HL-60/S4 treated with retinoic acid at 250 ng/mL for 4 days and 3 days (cell line): Measurements from ENCODE around the gene KCNG2.
"Not testable (repeated sequence)": the region's sequence is repeated elsewhere in the genome, so short reads cannot be mapped to it uniquely, and the experiment has no call there.

Source experiments
- in situ Hi-C: fragments of 300-500 bp; cut with MboI; formaldehyde crosslinking; loops from 2 replicates; pipeline ENCODE4 v1.7.0; 2022; ENCODE audit warnings: low sequenced_read_pairs

Gene KCNG2, protein sequence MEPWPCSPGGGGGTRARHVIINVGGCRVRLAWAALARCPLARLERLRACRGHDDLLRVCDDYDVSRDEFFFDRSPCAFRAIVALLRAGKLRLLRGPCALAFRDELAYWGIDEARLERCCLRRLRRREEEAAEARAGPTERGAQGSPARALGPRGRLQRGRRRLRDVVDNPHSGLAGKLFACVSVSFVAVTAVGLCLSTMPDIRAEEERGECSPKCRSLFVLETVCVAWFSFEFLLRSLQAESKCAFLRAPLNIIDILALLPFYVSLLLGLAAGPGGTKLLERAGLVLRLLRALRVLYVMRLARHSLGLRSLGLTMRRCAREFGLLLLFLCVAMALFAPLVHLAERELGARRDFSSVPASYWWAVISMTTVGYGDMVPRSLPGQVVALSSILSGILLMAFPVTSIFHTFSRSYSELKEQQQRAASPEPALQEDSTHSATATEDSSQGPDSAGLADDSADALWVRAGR

DNA sequence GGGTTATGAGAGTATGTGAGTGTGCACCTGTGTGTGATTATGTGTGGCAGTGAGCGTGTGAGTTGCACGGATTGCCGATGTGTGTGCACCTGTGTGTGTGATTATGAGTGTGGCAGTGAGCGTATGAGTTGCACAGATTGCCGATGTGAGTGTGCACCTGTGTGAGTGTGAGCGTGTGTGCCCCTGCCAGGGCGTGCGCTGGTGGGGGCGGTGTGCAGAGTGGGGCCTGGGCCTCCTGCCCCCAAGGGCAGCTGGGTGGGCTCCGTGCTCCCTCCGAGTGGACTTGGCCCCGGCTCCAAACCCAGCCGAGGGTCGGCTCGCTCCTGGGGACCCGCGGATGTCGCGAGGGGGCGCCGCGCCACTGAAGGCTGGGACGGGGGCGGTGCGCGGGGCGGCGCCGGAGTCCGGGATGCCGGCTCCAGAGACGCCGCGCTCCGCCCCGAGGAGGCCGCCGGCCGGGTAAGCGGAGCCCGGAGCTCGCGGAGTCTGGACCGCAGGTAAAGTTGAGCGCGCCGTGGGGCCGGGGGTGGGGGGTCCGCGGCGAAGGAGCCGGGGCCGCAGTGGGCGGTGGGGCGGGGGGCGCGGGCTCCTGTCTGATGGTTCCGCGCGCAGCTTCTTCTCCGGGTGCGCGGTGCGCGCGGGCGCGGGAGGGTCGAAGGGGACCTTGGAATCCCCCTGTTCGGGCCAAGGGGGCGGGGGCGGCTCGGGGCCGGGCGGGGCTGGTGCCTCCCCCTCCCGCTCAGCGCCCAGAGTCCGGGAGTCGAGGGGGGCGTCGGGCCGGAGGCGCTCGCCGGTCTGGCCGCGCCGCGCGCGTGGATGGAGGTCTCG is at the start of gene KCNG2:
KCNG2 (plus strand) TSS at position 421 of the 828 bp plus-strand sequence. CDS start 65,730 bp downstream, outside the sequence.
- in situ Hi-C loops = no loop called here

DNA sequence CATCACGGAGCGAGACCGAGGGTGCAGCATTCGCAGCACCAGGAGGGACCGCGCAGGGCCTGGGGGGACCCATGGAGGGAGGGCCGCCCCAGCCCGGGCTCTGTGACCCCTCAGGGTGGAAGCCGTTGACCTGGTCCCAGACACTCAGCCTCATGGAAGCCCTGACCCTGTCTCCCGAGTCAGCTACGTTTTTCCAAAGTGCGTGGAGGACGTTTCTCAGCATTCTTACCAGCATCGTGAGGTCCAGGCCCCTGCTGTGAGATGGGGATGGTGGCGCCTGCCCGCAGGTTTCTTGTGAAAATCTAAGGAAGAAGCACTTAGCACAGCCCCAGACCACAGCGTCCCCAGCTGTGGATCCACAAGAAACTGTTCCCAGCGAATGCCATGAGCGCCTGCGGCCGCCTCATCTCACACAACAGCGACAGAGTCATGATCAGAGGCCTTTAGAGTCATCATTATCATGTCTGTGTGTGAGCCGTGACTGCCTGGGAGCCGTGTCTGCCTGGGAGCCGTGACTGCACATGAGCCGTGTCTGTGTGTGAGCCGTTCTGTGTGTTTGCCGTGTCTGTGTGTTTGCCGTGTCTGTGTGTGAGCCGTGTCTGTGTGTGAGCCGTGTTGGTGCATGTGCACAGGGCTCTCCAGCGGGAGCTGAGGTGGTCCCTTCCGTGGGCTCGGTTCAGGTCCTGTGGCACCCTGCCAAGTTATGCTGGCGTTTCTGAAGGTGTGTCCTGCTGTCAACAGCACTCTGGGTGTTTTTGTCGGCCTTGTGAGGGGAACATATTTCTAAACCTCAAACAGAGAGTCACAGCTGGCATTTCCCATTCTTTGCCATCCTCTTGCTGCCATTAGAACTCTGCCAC is 49.2 kb upstream of the KCNG2 start:
- in situ Hi-C loops = no loop called here

DNA sequence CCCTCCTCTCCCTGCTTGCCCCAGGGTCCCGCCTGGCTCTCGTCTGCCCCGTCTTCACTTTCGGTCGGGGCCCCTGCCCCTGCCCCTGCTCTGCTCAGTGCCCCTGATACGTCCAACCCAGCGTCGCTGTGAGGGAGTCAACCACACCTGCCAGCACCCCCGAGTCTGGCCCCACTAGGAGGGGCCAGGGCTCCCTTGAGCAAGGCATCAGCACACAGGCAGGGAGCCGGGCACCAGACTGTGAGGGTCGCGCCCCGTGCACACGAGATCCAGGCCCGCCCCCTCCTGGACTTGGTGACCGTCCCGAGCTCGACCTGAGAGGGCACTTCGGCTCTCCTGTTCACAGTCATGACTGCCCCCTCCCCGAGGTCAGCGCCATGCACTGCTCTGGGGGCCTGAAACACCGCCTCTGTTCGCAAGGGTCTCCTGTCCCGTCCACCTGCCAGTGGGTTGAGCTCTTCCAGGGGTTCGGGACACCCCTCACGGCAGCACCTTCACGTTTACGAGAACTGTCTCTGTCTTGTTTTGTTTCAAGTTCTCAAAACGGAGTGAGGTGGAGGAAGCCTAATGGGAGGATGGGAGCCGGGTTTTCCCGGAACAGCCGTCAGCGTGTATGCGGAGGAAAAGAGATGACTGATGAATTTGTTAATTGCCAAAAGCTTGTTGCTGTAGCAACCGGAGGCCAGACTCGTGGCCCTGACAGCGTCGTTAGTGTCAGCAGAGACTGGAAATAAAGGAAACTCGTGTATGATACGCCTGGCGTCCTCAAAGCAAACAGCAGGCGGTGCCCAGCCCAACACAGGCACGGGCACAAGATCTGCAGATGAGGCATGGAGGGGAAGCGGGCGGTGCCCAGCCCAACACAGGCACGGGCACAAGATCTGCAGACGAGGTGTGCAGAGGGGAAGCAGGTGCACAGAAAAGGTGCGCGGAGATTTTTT is 48.2 kb upstream of the KCNG2 start:
- in situ Hi-C loops = no loop called here

DNA sequence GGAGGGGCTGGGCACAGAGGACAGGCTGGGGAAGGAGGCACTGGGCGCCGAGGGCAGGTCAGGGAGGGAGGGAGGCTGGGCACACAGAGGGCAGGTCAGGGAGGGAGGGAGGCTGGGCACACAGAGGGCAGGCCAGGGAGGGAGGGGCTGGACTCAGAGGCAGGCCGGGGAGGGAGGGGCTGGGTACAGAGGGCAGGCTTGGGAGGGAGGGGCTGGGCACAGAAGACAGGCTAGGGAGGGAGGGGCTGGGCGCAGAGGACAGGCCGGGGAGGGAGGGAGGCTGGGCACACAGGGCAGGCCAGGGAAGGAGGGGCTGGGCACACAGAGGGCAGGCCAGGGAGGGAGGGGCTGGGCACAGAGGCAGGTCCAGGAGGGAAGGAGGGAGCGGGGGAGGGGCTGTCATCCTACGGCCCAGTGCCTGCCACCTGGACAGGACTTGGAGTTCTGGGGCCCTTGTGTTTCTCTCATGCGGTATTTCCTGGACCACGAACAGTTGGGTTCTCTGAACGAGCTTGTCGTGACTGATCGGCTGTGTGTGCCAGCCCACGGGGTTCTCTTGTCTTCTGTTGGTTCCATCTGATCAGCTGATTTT is 46.7 kb upstream of the KCNG2 start:
- in situ Hi-C loops = no loop called here

DNA sequence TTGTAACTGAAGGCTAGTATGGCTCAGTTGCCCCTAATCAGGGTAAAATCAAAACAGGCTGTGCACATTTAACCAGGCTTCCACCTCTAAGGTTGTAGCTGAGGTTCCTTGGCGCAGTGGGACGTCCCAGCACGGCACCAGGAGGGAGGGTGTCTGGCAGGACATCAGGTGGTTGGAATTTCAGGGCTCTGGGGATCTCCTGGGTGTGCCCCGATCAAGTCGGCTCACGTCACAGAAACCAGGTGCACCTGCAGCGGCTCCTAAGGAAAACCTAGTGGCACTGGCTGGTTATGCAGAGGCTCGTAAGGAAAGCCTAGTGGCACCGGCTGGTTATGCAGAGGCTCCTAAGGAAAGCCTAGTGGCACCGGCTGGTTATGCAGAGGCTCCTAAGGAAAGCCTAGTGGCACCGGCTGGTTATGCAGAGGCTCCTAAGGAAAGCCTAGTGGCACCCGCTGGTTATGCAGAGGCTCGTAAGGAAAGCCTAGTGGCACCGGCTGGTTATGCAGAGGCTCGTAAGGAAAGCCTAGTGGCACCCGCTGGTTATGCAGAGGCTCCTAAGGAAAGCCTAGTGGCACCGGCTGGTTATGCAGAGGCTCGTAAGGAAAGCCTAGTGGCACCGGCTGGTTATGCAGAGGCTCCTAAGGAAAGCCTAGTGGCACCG is 45.7 kb upstream of the KCNG2 start:
- in situ Hi-C loops = not testable (repeated sequence)

DNA sequence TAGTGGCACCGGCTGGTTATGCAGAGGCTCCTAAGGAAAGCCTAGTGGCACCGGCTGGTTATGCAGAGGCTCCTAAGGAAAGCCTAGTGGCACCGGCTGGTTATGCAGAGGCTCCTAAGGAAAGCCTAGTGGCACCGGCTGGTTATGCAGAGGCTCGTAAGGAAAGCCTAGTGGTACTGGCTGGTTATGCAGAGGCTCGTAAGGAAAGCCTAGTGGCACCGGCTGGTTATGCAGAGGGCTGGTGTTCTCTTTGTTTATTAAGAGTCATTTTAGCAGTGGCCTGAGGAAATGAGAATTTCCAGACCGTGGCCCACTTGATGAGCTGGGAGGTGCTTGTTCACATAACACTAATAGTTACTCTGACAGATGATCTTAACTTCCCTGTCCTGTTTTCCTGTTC is 44.8 kb upstream of the KCNG2 start:
- in situ Hi-C loops = not testable (repeated sequence)

DNA sequence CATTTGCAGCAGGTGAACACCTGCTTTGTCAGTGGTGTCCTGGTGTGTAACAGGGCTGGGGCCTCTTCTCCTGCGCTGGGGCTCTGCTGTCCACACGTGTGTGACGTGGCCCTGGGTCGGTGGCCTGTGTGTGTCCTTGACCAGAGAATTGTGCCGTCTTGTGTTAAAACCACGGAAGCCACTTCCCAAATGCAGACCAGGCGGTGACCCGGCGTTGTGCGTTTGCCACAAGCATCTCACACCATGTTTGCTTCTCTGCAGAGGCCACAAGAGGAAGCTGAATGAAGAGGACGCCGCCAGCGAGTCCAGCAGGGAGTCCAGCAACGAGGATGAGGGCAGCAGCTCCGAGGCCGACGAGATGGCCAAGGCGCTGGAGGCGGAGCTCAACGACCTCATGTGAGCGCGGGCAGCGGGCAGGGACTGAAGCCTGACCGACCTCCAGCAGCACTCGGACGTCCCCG is 44.3 kb upstream of the KCNG2 start:
- in situ Hi-C loops = no loop called here

DNA sequence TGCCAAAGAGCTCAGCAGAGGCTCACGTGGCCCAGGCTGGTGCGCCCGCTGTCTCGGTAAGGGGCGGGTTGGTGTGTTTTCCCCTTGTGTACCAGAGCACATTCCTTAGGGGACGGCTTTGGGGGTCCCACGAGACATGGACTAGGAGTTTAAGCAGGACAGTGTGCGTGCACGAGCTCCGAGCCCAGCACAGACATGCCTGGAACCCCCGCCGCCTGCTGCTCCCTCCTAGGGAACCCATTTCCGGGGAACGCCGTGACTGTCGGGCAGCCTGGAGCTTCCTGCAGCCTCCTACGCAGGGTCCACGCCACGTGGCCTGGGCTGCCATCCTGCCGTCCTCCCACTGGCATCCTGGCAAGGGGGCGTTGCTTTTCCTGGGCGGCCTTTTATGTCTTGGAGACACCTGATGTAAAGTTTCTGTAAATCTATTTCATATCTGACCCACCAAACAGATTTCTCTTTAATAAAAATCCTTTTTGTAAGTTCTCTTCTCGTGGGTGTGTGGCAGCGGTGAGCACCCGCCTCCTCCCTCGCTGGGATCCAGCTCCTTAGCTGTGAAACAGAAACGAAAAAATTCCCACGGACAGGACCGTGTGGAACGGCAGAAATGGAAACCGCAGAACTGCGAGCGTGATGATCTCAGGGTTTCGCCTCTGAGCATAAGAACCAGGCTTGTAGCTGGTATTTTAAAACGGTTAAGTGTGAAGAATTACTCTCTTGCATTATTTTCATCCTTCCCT is 43.5 kb upstream of the KCNG2 start:
- in situ Hi-C loops = no loop called here

DNA sequence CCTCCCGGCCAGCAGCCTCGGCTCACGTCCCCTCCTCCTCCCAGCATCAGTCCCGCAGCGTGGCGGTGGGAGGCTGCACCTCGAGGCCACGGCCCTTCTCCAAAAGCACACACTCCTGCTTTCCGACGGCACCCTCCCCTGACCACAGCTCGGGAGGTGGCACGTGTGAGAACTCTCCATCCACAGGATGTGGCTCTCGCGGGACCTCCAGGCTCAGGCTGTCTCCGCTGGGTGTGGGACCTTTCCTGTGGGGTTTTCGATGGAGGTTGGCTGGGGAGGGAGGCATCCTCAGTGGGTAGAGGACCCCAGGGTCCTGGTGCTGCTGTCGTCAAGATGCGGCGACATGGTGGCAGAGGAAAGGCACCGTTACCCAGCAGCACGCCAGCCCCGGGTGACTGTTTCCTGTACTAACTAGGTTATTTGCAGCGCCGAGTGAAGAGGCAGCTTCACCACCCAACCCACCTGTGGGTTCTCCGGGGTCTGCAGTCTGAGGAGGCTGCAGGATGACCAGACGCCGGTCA is 42.8 kb upstream of the KCNG2 start:
- in situ Hi-C loops = no loop called here

DNA sequence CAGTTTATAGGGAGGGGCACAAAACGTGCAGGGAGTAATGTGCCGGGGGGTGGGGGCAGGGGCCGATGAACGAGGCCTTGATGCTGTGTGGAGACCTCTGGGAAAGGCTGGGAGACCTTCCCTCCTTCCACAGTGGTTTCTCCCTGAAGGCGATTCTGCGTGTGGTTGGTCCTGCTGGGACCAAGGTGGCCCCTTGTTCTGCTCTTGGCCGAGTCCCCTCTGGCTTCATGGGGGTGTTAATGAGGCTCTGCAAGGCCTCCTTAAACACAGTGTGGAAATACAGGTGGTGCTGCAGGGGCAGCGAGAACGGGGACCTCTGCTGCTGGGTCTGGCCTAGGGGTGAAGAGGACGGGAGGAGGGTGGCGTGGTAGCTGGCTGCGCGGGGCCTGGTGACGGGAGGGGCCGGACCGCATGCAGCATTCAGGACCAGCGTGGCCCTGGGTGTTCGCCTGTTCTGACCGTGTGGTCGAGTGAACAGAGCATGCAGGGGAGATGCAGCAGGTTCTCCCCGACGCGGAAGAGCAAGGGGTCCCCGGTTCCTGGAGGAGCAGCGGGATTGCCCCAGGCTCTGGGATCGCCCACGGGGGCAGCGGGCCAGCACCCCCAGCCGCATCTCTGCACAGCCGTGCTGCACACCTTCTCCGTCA is 42.1 kb upstream of the KCNG2 start:
- in situ Hi-C loops = no loop called here

DNA sequence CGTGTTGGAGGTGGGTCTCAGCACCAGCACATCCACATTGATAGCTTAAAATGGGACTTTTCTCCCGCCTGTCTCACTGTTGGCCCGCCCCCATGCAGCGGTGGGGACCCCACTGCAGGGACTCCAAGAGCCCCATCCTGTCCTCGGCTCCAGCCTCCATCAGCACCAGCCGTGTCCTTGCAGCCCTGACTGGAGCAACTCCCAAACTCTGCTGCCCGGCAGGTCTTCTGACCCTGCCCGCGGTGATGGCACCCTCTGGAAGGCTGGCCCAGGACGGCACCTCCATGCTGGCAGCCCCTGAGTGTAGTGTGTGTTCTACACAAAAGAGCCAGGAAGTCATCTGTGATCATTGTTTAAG is 41.6 kb upstream of the KCNG2 start:
- in situ Hi-C loops = no loop called here

DNA sequence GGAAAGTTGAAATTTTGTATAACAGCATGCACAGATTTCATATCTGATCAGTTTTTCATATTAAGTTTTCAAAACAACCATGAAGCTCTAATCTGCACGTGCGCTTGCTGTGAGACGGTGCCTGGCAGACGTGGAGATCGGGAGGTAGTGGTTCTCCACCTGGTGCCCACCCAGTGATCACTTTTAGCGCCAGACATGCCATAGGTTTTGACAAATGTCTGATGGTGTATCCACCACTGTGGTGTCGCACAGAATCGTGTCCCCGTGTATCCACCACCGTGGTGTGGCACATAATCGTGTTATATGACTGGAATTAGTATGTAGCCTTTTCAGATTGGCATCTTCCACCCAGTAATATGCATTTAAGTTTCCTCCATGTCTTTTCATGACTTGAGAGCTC is 40.9 kb upstream of the KCNG2 start:
- in situ Hi-C loops = no loop called here

DNA sequence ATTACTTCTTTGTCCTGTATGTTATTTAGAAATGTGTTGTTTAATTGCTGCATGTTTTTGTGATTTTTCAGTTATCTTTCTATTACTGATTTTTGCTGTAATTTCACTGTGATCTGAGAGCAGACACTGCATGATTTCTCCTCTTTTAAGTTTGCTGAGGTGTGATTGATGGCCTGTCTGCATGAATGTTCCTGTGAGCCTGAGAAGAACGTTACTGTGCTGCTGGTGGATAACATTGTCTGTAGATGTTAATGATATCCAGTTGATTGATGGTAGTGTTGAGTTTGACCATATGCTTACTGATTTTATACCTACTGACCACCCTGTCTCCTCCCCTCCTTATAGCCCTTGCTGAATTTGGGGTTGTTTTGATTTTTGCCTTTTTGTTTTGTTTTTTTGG is 37.4 kb upstream of the KCNG2 start:
- in situ Hi-C loops = no loop called here

DNA sequence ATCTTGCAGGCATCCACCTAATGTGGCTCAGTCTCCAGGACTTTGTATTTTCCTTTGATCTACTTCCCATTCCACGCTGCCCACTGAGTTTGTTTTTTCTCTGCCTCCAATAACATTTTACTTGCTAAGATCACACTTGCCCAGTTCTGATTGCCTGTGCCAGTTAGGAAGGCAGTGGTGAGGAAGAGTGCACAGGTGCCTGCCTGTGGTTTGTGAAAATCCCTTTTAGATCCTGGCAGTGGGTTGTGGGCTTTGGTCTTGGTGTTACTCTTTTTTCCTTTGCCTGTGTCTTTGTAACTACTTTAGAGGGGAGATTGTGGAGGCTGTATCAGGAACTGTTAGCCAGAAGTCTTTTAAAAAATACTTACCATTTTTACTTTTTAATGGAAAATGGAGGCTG is 36.9 kb upstream of the KCNG2 start:
- in situ Hi-C loops = no loop called here

DNA sequence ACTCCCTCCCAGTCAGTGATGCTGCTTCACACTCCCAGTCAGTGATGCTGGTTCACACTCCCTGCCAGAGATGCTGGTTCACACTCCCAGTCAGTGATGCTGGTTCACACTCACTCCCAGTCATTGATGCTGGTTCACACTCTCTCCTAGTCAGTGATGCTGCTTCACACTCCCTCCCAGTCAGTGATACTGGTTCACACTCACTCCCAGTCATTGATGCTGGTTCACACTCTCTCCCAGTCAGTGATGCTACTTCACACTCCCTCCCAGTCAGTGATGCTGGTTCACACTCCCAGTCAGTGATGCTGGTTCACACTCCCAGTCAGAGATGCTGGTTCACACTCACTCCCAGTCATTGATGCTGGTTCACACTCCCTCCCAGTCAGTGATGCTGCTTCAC is 34.3 kb upstream of the KCNG2 start:
- in situ Hi-C loops = no loop called here

DNA sequence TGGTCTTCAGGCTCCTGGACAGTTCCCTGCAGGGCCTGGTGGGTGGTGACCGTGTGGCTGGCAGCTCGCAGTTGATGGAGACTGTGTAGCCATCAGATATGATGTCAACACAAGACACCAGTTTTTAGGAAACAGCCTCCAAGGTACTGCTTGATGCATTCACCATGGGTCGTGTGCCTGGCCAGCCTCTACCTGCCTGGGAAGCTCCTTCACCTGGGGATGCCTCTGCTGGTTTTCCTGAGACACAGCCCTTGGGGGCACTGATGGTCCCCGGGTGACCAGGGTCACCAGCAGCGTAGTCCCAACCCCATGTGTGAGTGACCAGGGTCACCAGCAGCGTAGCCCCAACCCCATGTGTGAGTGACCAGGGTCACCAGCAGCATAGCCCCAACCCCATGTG is 33.6 kb upstream of the KCNG2 start:
- in situ Hi-C loops = no loop called here

DNA sequence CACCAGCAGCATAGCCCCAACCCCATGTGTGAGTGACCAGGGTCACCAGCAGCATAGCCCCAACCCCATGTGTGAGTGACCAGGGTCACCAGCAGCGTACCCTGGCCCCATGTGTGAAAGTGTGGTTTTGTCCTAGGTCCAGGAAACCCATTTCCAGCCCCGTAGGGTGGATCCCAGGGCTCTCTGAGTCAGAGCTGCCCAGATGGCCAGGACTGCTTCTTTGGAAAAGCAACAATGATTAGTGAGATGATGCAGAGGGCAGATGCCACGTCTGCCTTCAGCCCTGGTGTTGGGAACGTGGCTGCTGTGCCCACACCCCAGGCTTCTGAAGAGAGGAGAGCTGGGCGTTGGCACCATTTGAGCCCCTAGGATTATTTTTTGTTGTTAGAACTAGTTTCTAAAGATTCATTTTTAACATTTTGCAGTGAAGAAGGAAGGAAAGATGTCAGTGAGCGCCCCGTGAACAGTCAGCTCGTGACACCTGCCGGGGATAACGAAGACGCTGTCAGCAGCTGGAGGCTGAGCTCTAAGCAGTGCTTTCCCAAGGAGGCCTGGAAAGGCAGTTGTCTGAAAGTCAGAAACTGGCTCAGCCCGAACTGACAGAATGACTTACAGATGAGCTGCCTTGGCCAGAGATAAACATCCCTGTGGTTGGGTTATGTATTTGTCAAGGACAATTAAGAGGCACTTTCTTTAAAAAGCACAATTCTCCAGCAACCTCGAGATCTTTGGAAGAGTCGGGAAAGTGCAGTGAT is 32.1 kb upstream of the KCNG2 start:
- in situ Hi-C loops = no loop called here
